B cell (primary cell): ENCODE results near the gene AGBL3. TPM values are rescaled to one million over a fixed set of nuclear protein-coding genes. Genes with fewer than 3 reads are reported as not detected.

Experiments
- ATAC-seq: fragments of 200-7000 bp; cut with Tn5 transposase; one replicate; pipeline ENCODE4 v1.10.0; 2021; ENCODE audit warnings: low read depth, mild to moderate bottlenecking, moderate number of reproducible peaks, moderate library complexity
- CTCF ChIA-PET: fragments of 350-600 bp; sonication (Branson Sonifier 250); formaldehyde crosslinking; loops from one replicate; lab custom pipeline; 2021; ENCODE audit warnings: antibody characterized with exemption, inconsistent platforms; lab: Charles Lee
- POLR2A ChIA-PET: fragments of 350-600 bp; sonication (Branson Sonifier 250); formaldehyde crosslinking; loops from one replicate; lab custom pipeline; 2021; ENCODE audit warnings: antibody characterized with exemption; lab: Charles Lee
- DNase-seq: peaks from one replicate; pipeline ENCODE4 v3.0.0; 2013
- H2AFZ ChIP-seq: 2 replicates; pipeline ENCODE4 v1.6.1; 2012; ENCODE audit warnings: mild to moderate bottlenecking, low read depth, low read length; ENCODE audit not compliant: insufficient read depth, poor library complexity, severe bottlenecking
- H3K27ac ChIP-seq, 2 donors: 1 replicate in 1 of 2; 2 replicates in 1 of 2; pipeline ENCODE4 v1.5.1; 2012 to 2013; ENCODE audit warnings: low read length in 2 of 2, mild to moderate bottlenecking in 2 of 2, moderate library complexity in 1 of 2
- H3K27me3 ChIP-seq, 4 experiments: fragments of 200-600 bp in 1 of 4; sonication (generic) in 1 of 4; replicated peaks in 1 of 4; 1 replicate in 2 of 4; 2 replicates in 2 of 4; pipeline versions ENCODE4 v1.6.1 to v1.7.0; 2013 to 2016; ENCODE audit warnings: low read length in 3 of 4, mild to moderate bottlenecking in 2 of 4, mixed read lengths in 1 of 4, moderate library complexity in 1 of 4; ENCODE audit not compliant: insufficient read depth in 4 of 4, control insufficient read depth in 3 of 4; ENCODE audit errors: control extremely low read depth in 1 of 4
- H3K36me3 ChIP-seq, 2 experiments: replicated peaks in 1 of 2; 1 replicate in 1 of 2; 2 replicates in 1 of 2; pipeline versions ENCODE4 v1.6.1 to v1.7.1; 2013; ENCODE audit warnings: low read length in 1 of 2; ENCODE audit not compliant: insufficient read depth in 2 of 2, control insufficient read depth in 1 of 2; ENCODE audit errors: control extremely low read depth in 1 of 2, extremely low read depth in 1 of 2
- H3K4me1 ChIP-seq, 2 donors: fragments of 200-600 bp in 1 of 2; sonication (generic) in 1 of 2; 1 replicate in 1 of 2; 2 replicates in 1 of 2; pipeline versions ENCODE4 v1.5.1 to v1.6.1; 2013 to 2017; ENCODE audit warnings: low read length in 2 of 2; ENCODE audit not compliant: control insufficient read depth in 2 of 2, insufficient read depth in 2 of 2
- H3K4me2 ChIP-seq: replicated peaks from 2 replicates; pipeline ENCODE3; 2012; ENCODE audit warnings: mild to moderate bottlenecking, low read depth, low read length; ENCODE audit not compliant: poor library complexity, severe bottlenecking
- H3K4me3 ChIP-seq, 5 experiments: fragments of 200-600 bp in 1 of 5; sonication (generic) in 1 of 5; 1 replicate in 3 of 5; 2 replicates in 2 of 5; pipeline versions ENCODE4 v1.5.1 to v1.7.0; 2011 to 2016; ENCODE audit warnings: low read length in 4 of 5, mild to moderate bottlenecking in 4 of 5, low read depth in 2 of 5, control low read depth in 1 of 5, moderate library complexity in 1 of 5; ENCODE audit not compliant: insufficient read depth in 1 of 5; ENCODE audit errors: control extremely low read depth in 1 of 5, extremely low read depth in 1 of 5
- H3K79me2 ChIP-seq: fragments of 200-600 bp; sonication (generic); one replicate; pipeline ENCODE4 v1.6.0; 2016; ENCODE audit warnings: low read length; ENCODE audit not compliant: control insufficient read depth, insufficient read depth
- H3K9ac ChIP-seq: fragments of 200-600 bp; sonication (generic); 2 replicates; pipeline ENCODE4 v1.6.1; 2017; ENCODE audit warnings: mild to moderate bottlenecking, low read length, moderate library complexity
- H3K9me3 ChIP-seq, 3 donors: one replicate each; pipeline versions ENCODE4 v1.6.1 to v1.7.1; 2013; ENCODE audit warnings: low read length in 2 of 3; ENCODE audit not compliant: control insufficient read depth in 2 of 3, insufficient read depth in 1 of 3; ENCODE audit errors: control extremely low read depth in 1 of 3
- H4K20me1 ChIP-seq: 2 replicates; pipeline ENCODE4 v1.6.0; 2012; ENCODE audit warnings: mild to moderate bottlenecking, low read length; ENCODE audit not compliant: insufficient read depth, control insufficient read depth, poor library complexity, severe bottlenecking
- H3K27ac Mint-ChIP-seq: one replicate; pipeline ENCODE4 v1.8.0; 2021; ENCODE audit warnings: mixed read lengths
- H3K27me3 Mint-ChIP-seq: one replicate; pipeline ENCODE4 v1.8.0; 2021; ENCODE audit warnings: mixed read lengths
- H3K4me1 Mint-ChIP-seq: one replicate; pipeline ENCODE4 v1.8.0; 2021; ENCODE audit warnings: mixed read lengths
- H3K4me3 Mint-ChIP-seq: one replicate; pipeline ENCODE4 v1.8.0; 2021; ENCODE audit warnings: mixed read lengths
- H3K9me3 Mint-ChIP-seq: one replicate; pipeline ENCODE4 v1.8.0; 2022; ENCODE audit warnings: mixed read lengths; ENCODE audit not compliant: insufficient read depth
- CTCF ChIP-seq: fragments of 200-600 bp; IDR thresholded peaks from one replicate; pipeline ENCODE4 v1.8.0; 2022; ENCODE audit warnings: antibody characterized with exemption, mild to moderate bottlenecking
- EZH2 ChIP-seq: IDR thresholded peaks from 2 replicates; pipeline ENCODE4 v1.6.1; 2012; ENCODE audit warnings: borderline replicate concordance, low read depth, mild to moderate bottlenecking, moderate library complexity, low read length; ENCODE audit not compliant: insufficient read depth, poor library complexity, severe bottlenecking
- WGBS: methylation state at CpG from one replicate; pipeline ENCODE4 v1.1.5; 2013; ENCODE audit warnings: missing lambda C conversion rate; ENCODE audit not compliant: insufficient coverage; 5-methylcytosine and 5-hydroxymethylcytosine counted together
- intact Hi-C: fragments of 100-400 bp; cut with micrococcal nuclease; formaldehyde crosslinking; loops from one replicate; pipeline ENCODE4 v1.10.0; 2022
- polyA plus RNA-seq: library from polyadenylated mRNA; depleted of rRNA; stranded (reverse); fragments of >200 nt; gene quantifications from 2 replicates; pipeline ENCODE4 v1.2.3, GENCODE V29; 2012
- total RNA-seq, 2 donors: library from RNA; stranded (reverse); fragments of 120-200 nt in 1 of 2; gene quantifications; 1 replicate in 1 of 2; 2 replicates in 1 of 2; pipeline versions ENCODE4 v1.2.3 to v1.2.4, GENCODE V29; 2013 to 2022

Gene AGBL3
- total and polyA plus RNA-seq, 2 donors (not counting 1 experiment from before 2014, with no cell fraction given), result 0.51 to 10.9 TPM

DNA sequence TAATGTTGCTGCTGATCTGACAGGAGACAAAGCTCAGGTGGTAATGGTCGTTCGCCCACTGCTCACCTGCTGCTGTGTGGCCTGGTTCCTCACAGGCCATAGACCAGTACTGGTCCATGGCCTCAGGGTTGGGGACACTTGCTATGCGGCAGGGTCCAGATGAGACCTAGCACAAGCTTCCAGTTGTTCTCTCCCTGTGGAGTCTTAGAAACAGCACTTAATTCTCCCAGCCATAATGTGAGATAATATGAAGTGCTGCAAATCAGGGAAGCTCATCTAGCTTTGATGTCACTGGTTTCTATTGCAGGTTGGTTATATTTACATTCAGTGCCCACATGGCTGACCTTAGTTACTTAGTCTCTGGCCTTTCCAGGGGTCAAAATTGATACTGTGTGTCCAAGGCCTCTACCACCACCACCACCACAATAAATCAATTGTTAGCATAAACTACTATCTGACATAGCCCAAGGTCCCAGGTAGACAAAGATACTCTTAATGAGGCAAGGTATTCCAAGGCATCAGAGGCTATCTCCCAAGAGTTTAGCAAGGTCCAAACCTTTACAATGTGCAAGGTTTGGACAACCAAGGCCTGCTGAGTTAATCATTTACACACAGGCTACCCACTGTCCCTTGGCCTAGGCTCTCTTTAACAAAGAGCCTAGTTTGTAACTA is 11.0 kb downstream of the AGBL3 start:
- ChIA-PET CTCF (no interaction called here), POLR2A (no interaction called here)
- Histone ChIP-seq H3K4me3 (no peak overlapping the region), H2AFZ (no peak overlapping the region), H4K20me1 (no peaks in the 10 kb centered on the region), H3K27ac (no peak overlapping the region), H3K4me1 (peaks cover 5% of the 10 kb centered on the region in 2 donors), H3K36me3 (peaks cover 0 to 13% of the 10 kb centered on the region in 2 experiments), H3K79me2 (no peaks in the 10 kb centered on the region), H3K9ac (no peak overlapping the region), H3K27me3 (no peaks in the 10 kb centered on the region), H3K4me2 (no peak overlapping the region), H3K9me3 (no peaks in the 10 kb centered on the region)
- no peaks in the 10 kb centered on the region for H3K9me3 Mint-ChIP-seq
- no peak overlapping the region for H3K4me3 Mint-ChIP-seq
- no peak for ATAC-seq
- TF ChIP-seq EZH2, result no peak
- no peak for TF ChIP-seq CTCF
- H3K27me3 Mint-ChIP-seq, result no peaks in the 10 kb centered on the region
- H3K27ac Mint-ChIP-seq, result no peak overlapping the region
- no peak for DNase-seq
- intact Hi-C loops, result no loop called here
- WGBS, result 97% methylated on average over 3 of the region's 3 CpGs
- H3K4me1 Mint-ChIP-seq, result peaks cover 10% of the 10 kb centered on the region

GRCh38 chr7:134999136-134999535 is 12.8 kb downstream of the AGBL3 start:
- no peak overlapping the region for H3K27ac Mint-ChIP-seq
- H3K27me3 ChIP-seq, result no peaks in the 10 kb centered on the region
- 100% methylated on average over 1 of the region's 3 CpGs for WGBS
- TF ChIP-seq EZH2 (no peak), CTCF (no peak)
- ChIA-PET CTCF (no interaction called here), POLR2A (no interaction called here)
- peaks cover 0 to 8% of the 10 kb centered on the region in 2 experiments for H3K36me3 ChIP-seq
- H3K4me3 ChIP-seq, result no peak overlapping the region
- H3K27me3 Mint-ChIP-seq, result no peaks in the 10 kb centered on the region
- ATAC-seq (no peak), DNase-seq (no peak)
- H3K9me3 Mint-ChIP-seq, result no peaks in the 10 kb centered on the region
- H3K9me3 ChIP-seq, result no peaks in the 10 kb centered on the region
- H4K20me1 ChIP-seq, result no peaks in the 10 kb centered on the region
- H3K4me1 Mint-ChIP-seq, result no peaks in the 10 kb centered on the region
- intact Hi-C loops, result no loop called here
- H3K4me1 ChIP-seq, result no peaks in the 10 kb centered on the region
- no peak overlapping the region for H3K4me2 ChIP-seq
- no peak overlapping the region for H3K27ac ChIP-seq
- no peak overlapping the region for H3K4me3 Mint-ChIP-seq
- H3K79me2 ChIP-seq, result no peaks in the 10 kb centered on the region
- no peak overlapping the region for H3K9ac ChIP-seq
- no peak overlapping the region for H2AFZ ChIP-seq
